SK-N-SH (cell line): ENCODE data around the gene MYO7A. TPM values are rescaled to one million over a fixed set of nuclear protein-coding genes. Genes with fewer than 3 reads are reported as not detected.

ENCODE experiments used
- CTCF ChIA-PET: fragments of 300-600, 350-600 bp; formaldehyde crosslinking; extraction: SDS; loops from one replicate; lab custom pipeline; 2021; lab: Yijun Ruan, JAX
- POLR2A ChIA-PET: fragments of 350-600 bp; sonication (Branson Sonifier 250); formaldehyde crosslinking; extraction: SDS; loops from one replicate; lab custom pipeline; 2020; ENCODE audit warnings: antibody characterized with exemption, inconsistent platforms; lab: Yijun Ruan, JAX
- DNase-seq: peaks from one replicate; pipeline ENCODE4 v3.0.0; 2012
- H2AFZ ChIP-seq: fragments of 200-600 bp; sonication (generic); 2 replicates; pipeline ENCODE4 v1.8.1; 2016; ENCODE audit warnings: antibody characterized with exemption, mild to moderate bottlenecking, low read depth
- H3F3A ChIP-seq: fragments of 200-600 bp; sonication (generic); replicated peaks from 2 replicates; pipeline ENCODE3; 2016; ENCODE audit warnings: antibody characterized with exemption, mild to moderate bottlenecking; ENCODE audit not compliant: insufficient read depth
- H3K27ac ChIP-seq, 2 experiments: fragments of 200-500 bp in 1 of 2; fragments of 200-600 bp in 1 of 2; sonication (Bioruptor generic) in 1 of 2; sonication (generic), shearing (Covaris generic) in 1 of 2; 2 replicates each; pipeline versions ENCODE4 v1.5.1 to v1.6.1; 2014 to 2016; ENCODE audit warnings: low read depth in 2 of 2, inconsistent platforms in 1 of 2, low read length in 1 of 2, mild to moderate bottlenecking in 1 of 2, mixed read lengths in 1 of 2
- H3K27me3 ChIP-seq: fragments of 200-600 bp; sonication (generic), shearing (Covaris generic); 2 replicates; pipeline ENCODE4 v1.6.1; 2016; ENCODE audit warnings: mixed run types; ENCODE audit not compliant: insufficient read depth
- H3K36me3 ChIP-seq, 2 experiments: fragments of 200-500 bp in 1 of 2; fragments of 200-600 bp in 1 of 2; sonication (Bioruptor generic) in 1 of 2; sonication (generic) in 1 of 2; replicated peaks in 1 of 2; 2 replicates each; pipeline versions ENCODE3 to v1.5.1; 2014 to 2016; ENCODE audit warnings: low read length in 1 of 2, mild to moderate bottlenecking in 1 of 2; ENCODE audit not compliant: insufficient read depth in 2 of 2, control insufficient read depth in 1 of 2
- H3K4me1 ChIP-seq, 2 experiments: fragments of 200-500 bp in 1 of 2; fragments of 200-600 bp in 1 of 2; sonication (Bioruptor generic) in 1 of 2; sonication (generic), shearing (Covaris generic) in 1 of 2; 2 replicates each; pipeline versions ENCODE4 v1.5.1 to v1.6.1; 2014 to 2016; ENCODE audit warnings: low read depth in 1 of 2, low read length in 1 of 2, mixed run types in 1 of 2; ENCODE audit not compliant: insufficient read depth in 2 of 2, control insufficient read depth in 1 of 2
- H3K4me2 ChIP-seq: fragments of 200-600 bp; sonication (generic), shearing (Covaris generic); 2 replicates; pipeline ENCODE4 v1.6.1; 2017; ENCODE audit warnings: mixed run types
- H3K4me3 ChIP-seq, 2 experiments: fragments of 200-500 bp in 1 of 2; fragments of 200-600 bp in 1 of 2; sonication (Bioruptor generic) in 1 of 2; sonication (generic), shearing (Covaris generic) in 1 of 2; 2 replicates each; pipeline versions ENCODE4 v1.5.1 to v1.8.1; 2014 to 2016; ENCODE audit warnings: low read depth in 2 of 2, inconsistent platforms in 1 of 2, low read length in 1 of 2, mild to moderate bottlenecking in 1 of 2, mixed read lengths in 1 of 2, moderate library complexity in 1 of 2
- H3K79me2 ChIP-seq: fragments of 200-600 bp; sonication (generic); 2 replicates; pipeline ENCODE4 v1.8.1; 2017; ENCODE audit warnings: mild to moderate bottlenecking; ENCODE audit not compliant: insufficient read depth
- H3K9ac ChIP-seq: fragments of 200-600 bp; sonication (generic); 2 replicates; pipeline ENCODE4 v1.6.1; 2017; ENCODE audit warnings: mixed run types
- H3K9me2 ChIP-seq: fragments of 200-600 bp; sonication (generic); 2 replicates; pipeline ENCODE4 v1.6.1; 2017; ENCODE audit warnings: mixed run types
- H3K9me3 ChIP-seq: fragments of 200-600 bp; sonication (generic); 2 replicates; pipeline ENCODE4 v1.6.1; 2017; ENCODE audit warnings: mixed run types, mild to moderate bottlenecking, moderate library complexity
- H4K20me1 ChIP-seq: fragments of 200-600 bp; sonication (generic); 2 replicates; pipeline ENCODE4 v1.6.1; 2017; ENCODE audit warnings: mild to moderate bottlenecking, mixed run types; ENCODE audit not compliant: insufficient read depth
- CHD2 ChIP-seq: fragments of 150-350 bp; IDR thresholded peaks from 2 replicates; pipeline ENCODE4 v1.6.1; 2018; ENCODE audit warnings: low read length; ENCODE audit not compliant: partially characterized antibody
- ELF1 ChIP-seq: IDR thresholded peaks from 2 replicates; pipeline ENCODE4 v1.4.0; 2012
- GABPA ChIP-seq: IDR thresholded peaks from 2 replicates; pipeline ENCODE4 v1.4.0; 2012; ENCODE audit warnings: low read depth, mild to moderate bottlenecking
- GATA2 ChIP-seq: sonication (generic); formaldehyde crosslinking; IDR thresholded peaks from 2 replicates; pipeline ENCODE4 v1.5.0; 2020; ENCODE audit warnings: mild to moderate bottlenecking, missing genetic modification reagents
- JUND ChIP-seq: IDR thresholded peaks from 2 replicates; pipeline ENCODE4 v1.4.0; 2012
- POLR2AphosphoS5 ChIP-seq: IDR thresholded peaks from 2 replicates; pipeline ENCODE4 v1.6.1; 2012; ENCODE audit warnings: low read depth, low read length
- REST ChIP-seq: IDR thresholded peaks from 2 replicates; pipeline ENCODE4 v1.6.1; 2012; ENCODE audit warnings: mild to moderate bottlenecking, low read depth, low read length, moderate library complexity
- SIN3A ChIP-seq: IDR thresholded peaks from 2 replicates; pipeline ENCODE4 v1.6.1; 2012; ENCODE audit warnings: low read depth, mild to moderate bottlenecking, low read length, moderate library complexity, borderline replicate concordance
- SMC3 ChIP-seq: IDR thresholded peaks from 2 replicates; pipeline ENCODE4 v1.6.1; 2012; ENCODE audit warnings: low read depth, low read length, improper control_type of control experiment
- ZBTB33 ChIP-seq: IDR thresholded peaks from 2 replicates; pipeline ENCODE4 v1.4.0; 2012; ENCODE audit warnings: low read depth, borderline replicate concordance
- WGBS: methylation state at CpG from one replicate; pipeline ENCODE4 v1.1.6; 2017; ENCODE audit warnings: low lambda C conversion rate; 5-methylcytosine and 5-hydroxymethylcytosine counted together
- polyA plus RNA-seq, 3 experiments: library from polyadenylated mRNA; depleted of rRNA; stranded (reverse); fragments of >200 nt; gene quantifications; 2 replicates each; pipeline ENCODE4 v1.2.3, GENCODE V29; 2012
- TF ChIP-seq, protein P1 (sequence below): IDR thresholded peaks from 2 replicates; pipeline ENCODE4 v1.4.0; 2012; ENCODE audit warnings: low read depth
- TF ChIP-seq, protein P2 (sequence below): IDR thresholded peaks from 2 replicates; pipeline ENCODE4 v1.4.0; 2012; ENCODE audit warnings: low read depth, borderline replicate concordance

The MYO7A gene
- polyA plus RNA-seq, 1 of the 3 experiments (the other 2 are of a cell fraction): 0.08 TPM

DNA sequence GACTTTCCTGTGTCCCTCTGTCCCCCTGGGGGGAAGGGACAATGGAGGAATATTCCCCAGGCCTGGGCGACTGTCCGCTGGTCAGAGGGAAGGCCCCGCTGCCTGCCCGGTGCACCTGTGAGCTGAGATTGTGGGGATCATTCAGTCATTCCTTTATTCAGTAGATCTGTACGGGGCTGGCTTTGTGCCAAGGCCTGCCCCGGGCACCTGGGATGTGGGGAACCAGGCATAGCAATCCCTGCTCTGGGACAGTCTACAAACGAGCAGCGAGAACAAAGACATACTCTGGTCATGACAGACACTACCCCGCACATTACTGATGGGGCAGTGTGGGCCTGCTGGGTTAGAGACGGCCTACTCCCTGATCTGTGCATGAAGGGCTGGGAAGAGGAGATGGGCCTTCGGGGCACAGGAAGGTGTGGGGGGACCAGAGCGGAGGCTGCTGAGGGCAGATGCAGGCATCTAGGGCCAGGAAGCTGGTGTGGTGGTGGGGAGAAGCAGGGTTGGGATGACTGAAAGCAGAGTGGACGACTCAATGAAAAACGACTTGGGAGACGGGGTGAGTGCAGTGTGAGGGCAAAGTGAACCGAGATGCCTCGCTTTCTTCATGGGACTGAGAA, 1.8 kb upstream of the MYO7A start:
- Histone ChIP-seq H3K79me2 (no peaks in the 10 kb centered on the region), H3K27me3 (no peaks in the 10 kb centered on the region), H4K20me1 (no peaks in the 10 kb centered on the region), H3K36me3 (peaks cover 0 to 12% of the 10 kb centered on the region in 2 experiments), H3K4me2 (no peak overlapping the region), H3K4me3 (no peak overlapping the region)
- 87% methylated on average over 15 of the region's 17 CpGs for WGBS
- no peak for DNase-seq
- TF ChIP-seq CHD2 (no peak), POLR2AphosphoS5 (no peak), SIN3A (no peak), GATA2 (CRISPR knock-in tag) (no peak), ELF1 (no peak), SMC3 (no peak), GABPA (no peak), ZBTB33 (no peak), JUND (no peak), REST (no peak)
- TF ChIP-seq, protein P1, sequence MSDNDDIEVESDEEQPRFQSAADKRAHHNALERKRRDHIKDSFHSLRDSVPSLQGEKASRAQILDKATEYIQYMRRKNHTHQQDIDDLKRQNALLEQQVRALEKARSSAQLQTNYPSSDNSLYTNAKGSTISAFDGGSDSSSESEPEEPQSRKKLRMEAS: no peak
- TF ChIP-seq, protein P2, sequence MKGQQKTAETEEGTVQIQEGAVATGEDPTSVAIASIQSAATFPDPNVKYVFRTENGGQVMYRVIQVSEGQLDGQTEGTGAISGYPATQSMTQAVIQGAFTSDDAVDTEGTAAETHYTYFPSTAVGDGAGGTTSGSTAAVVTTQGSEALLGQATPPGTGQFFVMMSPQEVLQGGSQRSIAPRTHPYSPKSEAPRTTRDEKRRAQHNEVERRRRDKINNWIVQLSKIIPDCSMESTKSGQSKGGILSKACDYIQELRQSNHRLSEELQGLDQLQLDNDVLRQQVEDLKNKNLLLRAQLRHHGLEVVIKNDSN: no peak
- TF ChIP-seq, all 33 proteins: peak for 0
- ChIA-PET POLR2A (no interaction called here), CTCF (interaction anchor here (0.8 to 12.2 kb wide), 37 partner anchors 10 to 494 kb away, joined by 3 to 270 read pairs (median 10); partner anchors contain the start of gene OMP)
- no peaks in the 10 kb centered on the region for H3F3A ChIP-seq
- H3K9me3 ChIP-seq: no peaks in the 10 kb centered on the region
- no peak overlapping the region for H3K9ac ChIP-seq
- peaks cover 0 to 36% of the 10 kb centered on the region in 2 experiments; a peak in 2 of 4 replicates for H3K4me1 ChIP-seq
- H3K27ac ChIP-seq: no peak overlapping the region
- no peak overlapping the region for H2AFZ ChIP-seq
- no peaks in the 10 kb centered on the region for H3K9me2 ChIP-seq
